Measurements from ENCODE around the gene ATP2A1.

- TF ChIP-seq CREB1 (IDR thresholded peaks at IDR 0.05; ENCODE audit: low read depth), result no peak
- no peak for TF ChIP-seq MAX (IDR thresholded peaks at IDR 0.05)
- TF ChIP-seq YY1 (IDR thresholded peaks at IDR 0.05; ENCODE audit: low read depth), result no peak
- no peak for TF ChIP-seq REST (IDR thresholded peaks at IDR 0.05; ENCODE audit: low read depth)
- no peak for TF ChIP-seq RAD21 (IDR thresholded peaks at IDR 0.05; ENCODE audit: low read depth)
- TF ChIP-seq ZBTB7A (IDR thresholded peaks at IDR 0.05; ENCODE audit: low read depth), result 0 out of 2 replicates have a peak, but pooled peaks have one; percentile 16
- no peak for TF ChIP-seq CEBPB (IDR thresholded peaks at IDR 0.05)
- TF ChIP-seq EP300 (IDR thresholded peaks at IDR 0.05; ENCODE audit: borderline replicate concordance), result no peak
- no peak for TF ChIP-seq TAF1 (IDR thresholded peaks at IDR 0.05; ENCODE audit: low read depth)
- no peak for TF ChIP-seq NFIC (IDR thresholded peaks at IDR 0.05)
- no peak for TF ChIP-seq USF1 (IDR thresholded peaks at IDR 0.05)
- no peak for TF ChIP-seq FOXM1 (IDR thresholded peaks at IDR 0.05; ENCODE audit: borderline replicate concordance, low read depth)
- TF ChIP-seq EGR1 (IDR thresholded peaks at IDR 0.05), result no peak
Measured at GRCh38 chr16:28879261-28879840, 1.1 kb downstream of the ATP2A1 start.
